Right cardiac atrium (tissue), 5 donors: ENCODE measurements around the gene FBXO46. TPM values are rescaled to one million over a fixed set of nuclear protein-coding genes. Genes with fewer than 3 reads are reported as not detected.

Source experiments
- ATAC-seq, 2 donors: fragments of 200-7000 bp; cut with Tn5 transposase; one replicate each; pipeline versions ENCODE4 v1.8.0 to v1.9.1; 2020; ENCODE audit warnings: moderate library complexity in 2 of 2, mild to moderate bottlenecking in 1 of 2
- DNase-seq, 3 donors: peaks; one replicate each; pipeline ENCODE4 v3.0.0-alpha.2; 2020
- H3K27ac ChIP-seq: one replicate; pipeline ENCODE4 v1.5.1; 2013; ENCODE audit warnings: mild to moderate bottlenecking, low read length, control low read depth, moderate library complexity
- H3K27me3 ChIP-seq: one replicate; pipeline ENCODE4 v1.6.1; 2013; ENCODE audit not compliant: control insufficient read depth, insufficient read depth
- H3K4me1 ChIP-seq: one replicate; pipeline ENCODE4 v1.6.1; 2013; ENCODE audit warnings: low read length; ENCODE audit not compliant: control insufficient read depth, insufficient read depth
- H3K4me3 ChIP-seq: one replicate; pipeline ENCODE4 v1.5.1; 2013; ENCODE audit warnings: low read length, control low read depth
- H3K9me3 ChIP-seq: one replicate; pipeline ENCODE4 v1.6.1; 2013; ENCODE audit warnings: low read length; ENCODE audit not compliant: control insufficient read depth
- WGBS: extraction: QIAGEN DNeasy Blood & Tissue Kit; methylation state at CpG from one replicate; pipeline ENCODE4 v1.1.7; 2013; 5-methylcytosine and 5-hydroxymethylcytosine counted together
- intact Hi-C, 4 donors: fragments of 100-400 bp; cut with DNase I; formaldehyde crosslinking; loops; one replicate each; pipeline versions ENCODE4 v1.11.0 to v1.14.0; 2022 to 2023
- polyA plus RNA-seq: library from polyadenylated mRNA; stranded (reverse); fragments of 200-250 nt; gene quantifications from one replicate; pipeline ENCODE4 v1.2.3, GENCODE V29; 2013
- total RNA-seq, 4 donors: library from RNA; stranded (reverse); fragmentation: NEBNext Ultra II Directional; extraction: Animal tissue kit (Norgen Biotek cat#: 25700); gene quantifications; one replicate each; pipeline ENCODE4 v1.2.1, GENCODE V29; 2021
- donor health status: healthy with polysubstance abuse.
- donor health status: DM: no; HTN: yes; CAD: no.
- donor health status: DM: no; HTN: no; CAD: no.
- donor health status: DM: no; HTN: yes; CAD: no; lungs with severe emphysema.
- donor health status: DM: yes; HTN: yes; CAD: no.

Gene FBXO46
- total and polyA plus RNA-seq, 5 donors = 9.4 to 13.2 (median 12.6) TPM

- no peaks in the 10 kb centered on the region for H3K27me3 ChIP-seq
- DNase-seq = peak; percentile 82 to 89 (median 87)
- intact Hi-C loops = no loop called here
- ATAC-seq = peak; percentile 53 to 83
- H3K4me3 ChIP-seq = peak overlapping the region; percentile 26
- no peaks in the 10 kb centered on the region for H3K9me3 ChIP-seq
- 6% methylated on average over 49 of the region's 49 CpGs for WGBS
- H3K27ac ChIP-seq = no peak overlapping the region
- H3K4me1 ChIP-seq = no peaks in the 10 kb centered on the region
These were observed 53.1 kb downstream of the FBXO46 start for GRCh38 chr19:45677351-45678230.

GRCh38 chr19:45676851-45677263 is 53.8 kb downstream of the FBXO46 start:
- ATAC-seq (peak; percentile 17 to 35), DNase-seq (peak; percentile 27 to 69 (median 64))
- no peaks in the 10 kb centered on the region for H3K4me1 ChIP-seq
- H3K4me3 ChIP-seq = peak overlapping the region; percentile 26
- intact Hi-C loops = no loop called here
- H3K27me3 ChIP-seq = no peaks in the 10 kb centered on the region
- WGBS = 6% methylated on average over 28 of the region's 28 CpGs
- H3K27ac ChIP-seq = no peak overlapping the region
- no peaks in the 10 kb centered on the region for H3K9me3 ChIP-seq

- WGBS = 62% methylated on average over 7 of the region's 7 CpGs
- no peak for DNase-seq
- H3K27me3 ChIP-seq = no peaks in the 10 kb centered on the region
- H3K9me3 ChIP-seq = no peaks in the 10 kb centered on the region
- H3K27ac ChIP-seq = no peak overlapping the region
- intact Hi-C loops = no loop called here
- no peak overlapping the region for H3K4me3 ChIP-seq
- no peak for ATAC-seq
- H3K4me1 ChIP-seq = no peaks in the 10 kb centered on the region
These were observed 55.8 kb downstream of the FBXO46 start for GRCh38 chr19:45674946-45675345.

- DNase-seq (peak; percentile 85 to 93 (median 86)), ATAC-seq (peak; percentile 81 to 88)
- Histone ChIP-seq H3K4me3 (peak overlapping the region; percentile 20), H3K27me3 (no peaks in the 10 kb centered on the region), H3K9me3 (no peaks in the 10 kb centered on the region), H3K27ac (no peak overlapping the region), H3K4me1 (no peaks in the 10 kb centered on the region)
- WGBS = 11% methylated on average over 42 of the region's 42 CpGs
- intact Hi-C loops = no loop called here
These were observed 59.8 kb downstream of the FBXO46 start for GRCh38 chr19:45670670-45671453.

GRCh38 chr19:45668342-45668871 is 62.3 kb downstream of the FBXO46 start:
- Histone ChIP-seq H3K9me3 (no peaks in the 10 kb centered on the region), H3K27me3 (no peaks in the 10 kb centered on the region), H3K27ac (peak overlapping the region; percentile 43), H3K4me3 (peak overlapping the region; percentile 72), H3K4me1 (no peaks in the 10 kb centered on the region)
- DNase-seq (no peak), ATAC-seq (no peak)
- intact Hi-C loops = no loop called here
- WGBS = under 1% methylated on average over 19 of the region's 19 CpGs

GRCh38 chr19:45667620-45668341 is 62.9 kb downstream of the FBXO46 start, which contains the start of gene GIPR:
TSS of gene GIPR (plus strand) at chr19:45668221. CDS start at chr19:45669521, 1,300 bp downstream.
- DNase-seq (peak; percentile 62 to 89 (median 82)), ATAC-seq (peak; percentile 49 to 60)
- Histone ChIP-seq H3K4me1 (no peaks in the 10 kb centered on the region), H3K9me3 (no peaks in the 10 kb centered on the region), H3K27ac (peak within 1 kb of the TSS; percentile 43), H3K4me3 (peak within 1 kb of the TSS; percentile 72), H3K27me3 (no peaks in the 10 kb centered on the region)
- 10% methylated on average over 15 of the region's 15 CpGs for WGBS
- intact Hi-C loops = no loop called here

- 58% methylated on average over 7 of the region's 7 CpGs for WGBS
These were observed 66.1 kb downstream of the FBXO46 start for GRCh38 chr19:45664575-45664974.

GRCh38 chr19:45663800-45664199 is 66.9 kb downstream of the FBXO46 start:
- no peak for DNase-seq
- Histone ChIP-seq H3K4me1 (no peaks in the 10 kb centered on the region), H3K27me3 (no peaks in the 10 kb centered on the region), H3K27ac (no peak overlapping the region), H3K4me3 (no peak overlapping the region), H3K9me3 (no peaks in the 10 kb centered on the region)
- intact Hi-C loops = no loop called here
- no peak for ATAC-seq
- WGBS = 89% methylated on average over 1 of the region's 1 CpG

More at GRCh38 chr19:45664575-45664974, 66.1 kb downstream of the FBXO46 start:
- H3K27me3 ChIP-seq = no peaks in the 10 kb centered on the region
- DNase-seq (no peak), ATAC-seq (no peak)
- intact Hi-C loops = no loop called here
- H3K27ac ChIP-seq = no peak overlapping the region
- no peak overlapping the region for H3K4me3 ChIP-seq
- H3K9me3 ChIP-seq = no peaks in the 10 kb centered on the region
- no peaks in the 10 kb centered on the region for H3K4me1 ChIP-seq

GRCh38 chr19:45660636-45661035 is 70.1 kb downstream of the FBXO46 start:
- Histone ChIP-seq H3K27me3 (no peaks in the 10 kb centered on the region), H3K27ac (no peak overlapping the region), H3K4me3 (no peak overlapping the region), H3K9me3 (no peaks in the 10 kb centered on the region), H3K4me1 (no peaks in the 10 kb centered on the region)
- WGBS = 43% methylated on average over 8 of the region's 8 CpGs
- DNase-seq (no peak), ATAC-seq (no peak)
- intact Hi-C loops = no loop called here
